ENCODE data around the gene BLOC1S6.
"Not testable (repeated sequence)": the region's sequence is repeated elsewhere in the genome, so short reads cannot be mapped to it uniquely, and the experiment has no call there.

BLOC1S6 gene

GRCh38 chr15:45637552-45638033, 50.4 kb downstream of the BLOC1S6 start:
- DNase-seq (ENCODE audit: extremely low read depth in 1 of 2, low read depth in 1 of 2) = no peak

DNA sequence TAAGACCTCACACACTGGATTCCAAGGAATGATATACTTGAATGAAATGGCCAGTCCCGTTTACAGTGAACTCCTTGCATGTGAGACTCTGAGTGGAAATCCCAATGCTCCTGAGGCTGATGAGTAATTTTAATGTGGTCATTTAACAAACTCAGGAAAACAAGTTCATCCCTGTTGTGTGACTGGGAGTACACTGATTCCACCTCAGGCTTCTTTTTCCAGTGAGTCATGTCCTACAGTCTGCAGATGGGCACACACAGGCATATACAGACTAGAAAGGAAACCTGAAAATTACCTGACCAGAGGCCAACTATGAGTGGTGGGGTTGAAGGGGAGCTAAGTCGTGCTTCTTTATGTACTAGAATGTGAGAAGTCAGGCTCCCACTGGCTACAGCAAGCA, 53.4 kb downstream of the BLOC1S6 start:
- no peak for DNase-seq (ENCODE audit: extremely low read depth in 1 of 2, low read depth in 1 of 2)

- no peak for DNase-seq (ENCODE audit: extremely low read depth in 1 of 2, low read depth in 1 of 2)
Observed at GRCh38 chr15:45641374-45641781, 54.2 kb downstream of the BLOC1S6 start.

DNA sequence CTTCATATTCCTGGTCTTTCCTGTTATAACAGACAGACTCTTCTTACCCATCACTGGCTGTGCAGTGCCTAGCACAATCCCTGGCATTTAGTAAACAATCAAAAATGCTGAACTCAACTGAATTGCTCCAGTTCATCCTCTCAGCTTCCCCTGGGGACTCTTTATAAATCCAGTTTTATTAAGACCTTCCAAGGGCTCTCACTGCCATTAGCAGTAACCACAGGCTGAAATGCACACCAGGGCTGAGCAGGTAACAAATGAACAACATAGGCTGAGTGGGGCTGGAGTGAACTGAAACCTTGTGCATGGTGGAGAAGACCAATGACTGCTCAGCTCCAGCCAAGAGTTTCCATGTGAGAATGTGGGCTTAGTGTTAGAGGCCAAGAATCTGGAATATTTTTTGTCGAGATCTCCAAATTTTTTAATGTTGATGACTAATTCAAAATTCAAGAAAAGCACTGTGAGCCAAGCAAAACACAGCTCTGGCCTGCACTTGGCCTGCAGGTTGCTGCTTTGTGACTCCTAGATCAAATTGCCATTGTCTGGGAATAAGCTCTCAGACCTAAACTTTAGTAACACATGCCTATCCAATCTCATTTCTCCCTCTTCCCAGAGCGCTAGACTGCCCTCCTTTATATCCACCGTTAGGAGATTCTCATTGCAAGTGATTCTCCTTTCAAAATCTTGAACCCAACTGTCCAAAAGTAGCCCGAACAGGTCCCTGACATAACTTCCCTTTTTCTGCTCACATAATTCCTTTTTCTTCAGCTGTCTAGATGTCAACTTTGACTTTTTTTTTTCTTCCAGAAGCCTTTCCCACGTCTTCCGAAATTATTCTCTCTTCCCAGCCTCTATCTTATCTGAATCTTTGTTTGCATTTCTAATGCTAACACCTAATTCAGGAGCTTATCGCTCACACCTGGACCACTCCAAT, 55.1 kb downstream of the BLOC1S6 start:
- DNase-seq (ENCODE audit: extremely low read depth in 1 of 2, low read depth in 1 of 2) = no peak

DNA sequence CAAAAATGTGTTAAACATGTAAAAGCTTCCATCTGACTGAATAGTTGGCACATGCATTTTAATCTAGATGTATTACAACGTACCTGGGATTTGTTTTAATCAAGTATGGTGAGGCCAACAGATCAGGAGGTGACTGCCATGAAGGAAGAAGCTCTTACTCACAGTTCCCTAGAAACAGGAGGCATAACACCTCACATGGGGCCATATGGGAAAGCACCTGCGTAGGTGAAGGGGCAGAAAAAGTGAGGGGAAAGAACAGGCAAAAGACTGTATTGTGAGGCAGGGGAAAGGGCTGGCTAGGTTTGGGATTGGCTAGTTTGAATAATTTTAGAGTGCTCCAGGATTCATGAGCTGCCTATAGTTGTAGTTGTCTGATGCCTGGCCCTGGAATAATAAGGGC, 57.3 kb downstream of the BLOC1S6 start:
- no peak for DNase-seq (ENCODE audit: extremely low read depth in 1 of 2, low read depth in 1 of 2)

DNA sequence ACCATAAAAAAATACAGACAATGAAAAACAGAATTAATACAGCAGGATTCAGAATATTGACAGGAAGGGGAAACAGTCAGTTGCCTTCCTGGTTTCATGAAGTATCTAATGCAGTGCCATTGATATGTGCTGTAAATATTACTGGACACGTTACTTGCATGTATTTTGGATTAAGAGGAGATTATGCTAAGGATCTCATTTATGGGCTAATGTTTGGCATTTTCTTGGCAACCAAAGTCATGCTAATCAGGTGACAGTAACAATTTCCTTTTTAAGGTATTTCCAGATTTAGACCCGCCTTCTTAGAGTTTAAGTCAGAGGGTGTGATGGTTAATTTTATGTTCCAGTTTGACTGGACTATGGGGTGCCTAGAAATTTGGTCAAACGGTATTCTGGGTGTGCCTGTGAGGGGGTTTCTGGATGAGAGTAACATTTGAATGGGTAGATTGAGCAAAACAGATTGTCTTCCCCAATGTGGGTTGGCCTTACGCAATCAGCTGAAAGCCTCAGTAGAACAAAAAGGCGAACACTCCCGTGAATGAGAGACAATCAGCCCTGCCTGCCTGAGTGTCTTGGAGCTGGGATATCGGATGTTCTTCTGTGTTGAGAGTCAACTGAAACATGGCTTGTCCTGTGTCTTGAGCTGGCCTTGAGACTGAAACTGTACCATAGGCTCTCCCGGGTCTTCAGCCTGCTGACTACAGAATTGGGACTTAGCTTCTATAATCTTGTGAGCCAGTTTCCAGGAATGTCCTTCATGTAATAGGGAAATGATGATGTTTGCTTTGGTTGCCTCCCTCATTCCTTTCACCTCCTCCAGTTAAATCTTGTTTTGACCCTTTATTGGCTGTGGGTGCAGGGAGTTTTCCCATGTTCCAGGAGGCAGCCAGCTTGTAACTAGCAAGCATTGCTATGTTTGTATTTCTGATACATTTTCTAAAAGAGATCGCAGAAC, 58.1 kb downstream of the BLOC1S6 start:
- DNase-seq (ENCODE audit: extremely low read depth in 1 of 2, low read depth in 1 of 2) = no peak

- DNase-seq (ENCODE audit: extremely low read depth in 1 of 2, low read depth in 1 of 2) = no peak
Observed at GRCh38 chr15:45646220-45646619, 59.0 kb downstream of the BLOC1S6 start.

GRCh38 chr15:45647828-45648227, 60.6 kb downstream of the BLOC1S6 start:
- no peak for DNase-seq (ENCODE audit: extremely low read depth in 1 of 2, low read depth in 1 of 2)

DNA sequence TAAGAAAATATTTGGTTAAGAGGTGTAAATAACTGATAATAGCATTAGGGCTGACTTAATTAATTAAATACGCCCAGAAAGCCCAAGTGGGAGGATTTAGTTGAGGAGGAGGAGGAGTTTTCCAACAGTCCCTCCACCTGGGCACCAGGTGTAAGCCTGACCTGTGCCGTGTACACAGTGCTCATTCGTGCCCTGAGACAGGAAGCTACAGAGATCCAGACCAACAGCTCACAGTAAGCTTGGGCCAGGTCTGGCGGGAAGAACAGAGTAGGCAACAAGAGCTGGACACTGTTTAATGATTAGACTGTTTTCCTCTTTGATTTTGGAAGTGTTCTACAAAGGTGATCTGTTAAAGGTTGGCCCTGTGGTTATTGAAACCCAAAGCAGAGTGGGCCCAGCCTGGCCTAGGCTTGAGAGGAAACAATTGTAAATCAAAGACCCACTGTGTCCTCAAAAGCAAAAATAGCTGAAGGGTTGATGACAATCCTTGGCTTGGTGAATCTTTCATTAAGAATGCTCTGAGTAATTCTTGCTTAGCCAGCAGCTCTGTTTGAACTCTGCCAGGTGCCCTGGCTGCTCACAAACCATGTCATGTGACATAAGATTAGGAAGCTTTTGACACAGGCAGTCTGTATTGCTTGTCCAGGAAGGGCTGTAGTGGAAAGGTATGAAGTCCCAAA, 61.5 kb downstream of the BLOC1S6 start:
- DNase-seq (ENCODE audit: extremely low read depth in 1 of 2, low read depth in 1 of 2) = no peak

DNA sequence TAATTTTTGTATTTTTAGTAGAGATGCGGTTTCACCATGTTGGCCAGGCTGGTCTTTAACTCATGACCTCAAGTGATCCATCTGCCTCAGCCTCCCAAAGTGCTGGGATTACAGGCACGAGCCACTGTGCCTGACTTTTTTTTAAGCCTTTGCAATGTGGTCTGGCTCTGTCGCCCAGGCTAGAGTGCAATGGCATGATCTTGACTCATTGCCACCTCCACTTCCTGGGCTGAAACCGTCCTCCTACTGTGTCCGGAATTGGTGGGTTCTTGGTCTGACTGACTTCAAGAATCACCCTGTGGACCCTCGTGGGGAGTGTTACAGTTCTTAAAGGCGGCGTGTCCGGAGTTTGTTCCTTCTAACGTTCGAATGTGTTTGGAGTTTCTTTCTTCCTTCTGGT, 62.8 kb downstream of the BLOC1S6 start:
- not testable (repeated sequence) for DNase-seq (ENCODE audit: extremely low read depth in 1 of 2, low read depth in 1 of 2)

DNA sequence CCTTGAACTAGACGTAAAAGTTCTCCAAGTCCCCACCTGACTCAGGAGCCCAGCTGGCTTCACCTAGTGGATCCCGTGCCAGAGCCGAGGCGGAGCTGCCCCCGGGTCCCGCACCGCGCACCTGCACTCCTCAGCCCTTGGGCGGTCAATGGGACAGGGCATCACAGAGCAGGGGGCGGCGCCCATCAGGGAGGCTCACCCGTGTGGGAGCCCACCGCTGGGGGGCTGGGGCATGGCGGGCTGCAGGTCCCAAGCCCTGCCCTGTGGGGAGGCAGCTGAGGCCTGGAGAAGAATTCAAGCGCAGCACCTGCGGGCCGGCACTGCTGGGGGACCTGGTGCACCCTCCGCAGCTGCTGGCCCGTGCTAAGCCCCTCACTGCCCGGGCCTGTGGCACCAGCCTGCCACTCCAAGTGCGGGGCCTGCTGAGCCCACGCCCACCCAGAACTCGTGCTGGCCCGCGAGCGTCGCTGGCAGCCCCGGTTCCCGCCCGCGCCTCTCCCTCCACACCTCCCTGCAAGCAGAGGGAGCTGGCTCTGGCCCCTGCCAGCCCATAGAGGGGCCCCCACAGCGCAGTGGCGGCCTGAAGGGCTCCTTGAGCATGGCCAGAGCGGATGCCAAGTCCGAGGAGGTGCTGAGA, 63.8 kb downstream of the BLOC1S6 start:
- no peak for DNase-seq (ENCODE audit: extremely low read depth in 1 of 2, low read depth in 1 of 2)

DNA sequence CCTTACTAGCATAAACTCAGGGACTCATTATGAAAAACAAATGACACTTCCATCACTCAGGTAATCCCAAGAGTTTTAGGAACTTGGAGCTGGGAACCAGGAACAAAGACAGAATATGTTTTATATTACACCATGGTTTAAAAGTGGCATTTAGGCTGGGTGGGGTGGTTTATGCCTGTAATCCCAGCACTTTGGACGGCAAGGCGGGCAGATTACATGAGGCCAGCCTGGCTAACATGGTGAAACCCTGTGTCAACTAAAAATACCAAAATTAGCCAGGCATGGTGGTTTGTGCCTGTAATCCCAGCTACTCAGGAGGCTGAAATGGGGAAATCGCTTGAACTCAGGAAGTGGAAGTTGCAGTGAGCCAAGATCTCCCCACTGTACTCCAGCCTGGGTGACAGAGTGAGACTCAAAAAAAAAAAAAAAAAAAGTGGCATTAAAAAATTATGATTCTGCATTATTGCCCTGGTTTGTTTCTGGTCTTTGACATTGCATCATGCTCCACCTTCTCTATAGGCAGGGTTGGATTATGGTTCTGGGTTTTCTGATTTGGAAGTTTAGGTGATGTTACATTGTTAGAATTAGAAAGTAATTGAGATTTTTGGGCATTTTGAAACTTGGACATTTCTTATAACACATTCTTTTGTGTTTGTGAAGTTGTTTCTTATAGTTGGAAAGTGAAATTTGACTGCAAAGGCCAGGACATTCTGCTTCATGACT, 66.7 kb downstream of the BLOC1S6 start:
- DNase-seq (ENCODE audit: extremely low read depth in 1 of 2, low read depth in 1 of 2) = no peak

DNA sequence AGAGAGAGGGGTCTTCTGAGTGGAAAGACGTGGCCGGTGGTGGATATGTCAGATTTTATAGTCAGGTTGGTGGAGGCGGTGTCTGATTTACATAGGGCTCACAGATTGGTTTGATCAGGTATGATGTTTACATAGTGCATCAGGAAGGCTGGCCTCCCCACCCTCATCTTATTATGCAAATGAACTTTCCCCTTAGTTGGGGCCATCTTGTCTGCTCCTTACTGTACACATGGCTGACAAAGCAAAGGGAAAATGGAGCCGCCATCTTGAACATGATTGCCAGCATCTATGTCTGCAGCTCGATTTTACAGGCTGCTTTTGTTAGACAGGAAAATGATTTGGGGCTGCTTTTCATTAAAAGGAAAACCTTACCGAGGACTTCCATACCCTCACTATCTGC, 67.6 kb downstream of the BLOC1S6 start:
- DNase-seq (ENCODE audit: extremely low read depth in 1 of 2, low read depth in 1 of 2) = no peak

- no peak for DNase-seq (ENCODE audit: extremely low read depth in 1 of 2, low read depth in 1 of 2)
Observed at GRCh38 chr15:45657254-45657653, 70.1 kb downstream of the BLOC1S6 start.

DNA sequence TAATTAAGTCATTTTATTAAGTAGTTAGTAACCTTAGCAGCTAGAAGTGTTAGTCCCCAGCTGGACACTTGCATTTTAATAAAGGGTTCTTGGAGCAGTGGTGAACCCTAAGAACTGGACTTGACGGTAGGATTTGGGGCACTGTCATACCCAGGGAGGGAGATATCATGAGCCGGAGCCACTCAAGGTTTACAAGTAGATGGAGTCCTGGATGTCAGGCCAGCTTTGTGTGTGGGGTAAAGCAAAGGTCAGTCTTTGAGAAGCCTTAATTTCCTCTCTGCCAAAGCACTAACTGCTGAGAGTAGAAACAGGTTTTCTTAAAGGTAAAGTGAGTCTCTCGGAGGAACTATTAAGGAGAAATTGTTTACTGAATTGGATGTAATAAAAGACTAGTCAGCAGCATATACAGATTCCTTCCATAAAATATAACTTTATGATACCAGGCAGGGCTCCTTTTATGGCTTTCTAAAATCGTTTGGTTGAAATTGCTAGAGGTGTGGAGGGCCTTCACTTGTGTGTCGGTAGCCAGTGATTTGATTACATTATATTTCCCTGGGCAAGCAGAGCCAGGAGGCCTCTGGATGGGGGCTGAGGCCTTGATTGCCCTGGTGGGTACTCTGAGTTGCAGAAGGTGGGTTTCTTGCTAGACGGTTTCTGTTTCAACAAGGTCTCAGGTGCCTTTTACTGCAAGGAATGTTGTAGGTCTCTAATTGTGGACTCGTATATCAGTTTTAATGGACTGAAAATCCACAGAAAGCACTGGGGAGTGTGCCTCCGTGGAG, 70.8 kb downstream of the BLOC1S6 start:
- DNase-seq (ENCODE audit: extremely low read depth in 1 of 2, low read depth in 1 of 2) = no peak
